Measurements from ENCODE around the gene IDE. TPM values are rescaled to one million over a fixed set of nuclear protein-coding genes. Genes with fewer than 3 reads are reported as not detected.

The IDE gene
- total and polyA plus RNA-seq, 9 of the 15 experiments (the other 6 are each of a cell fraction or from before 2014, with no cell fraction given) = 10.2 to 50.6 (median 33.2) TPM

GRCh38 chr10:92572362-92573090 is 1.4 kb downstream of the IDE start (continued):
- no peak for TF ChIP-seq REST (IDR thresholded peaks at IDR 0.05; ENCODE audit: borderline replicate concordance)
- no peak for TF ChIP-seq REST (CRISPR knock-in tag; IDR thresholded peaks at IDR 0.05; ENCODE audit: low read depth)
- 0 out of 2 replicates have a peak, but pooled peaks have one; percentile 30 for TF ChIP-seq ELF4 (CRISPR knock-in tag; IDR thresholded peaks at IDR 0.05)
- TF ChIP-seq SIN3A (IDR thresholded peaks at IDR 0.05; ENCODE audit: borderline replicate concordance in 2 of 2, control insufficient read depth in 1 of 2, low read depth in 2 of 2, low read length in 2 of 2) = no peak
- no peak for TF ChIP-seq RCOR1 (IDR thresholded peaks at IDR 0.05; ENCODE audit: borderline replicate concordance in 1 of 2, low read depth in 2 of 2, low read length in 2 of 2)
- no peak for TF ChIP-seq MCM5 (IDR thresholded peaks at IDR 0.05; ENCODE audit: low read depth)
- TF ChIP-seq DPF2 (IDR thresholded peaks at IDR 0.05) = peak; percentile 25; the same call in 1 of the 2 replicates
- TF ChIP-seq KLF6 (CRISPR knock-in tag; IDR thresholded peaks at IDR 0.05; ENCODE audit: borderline replicate concordance) = no peak
- TF ChIP-seq EGR1 (conservative IDR thresholded peaks at IDR 0.05) = peak; percentile 95
- no peak for TF ChIP-seq RBM39 (optimal IDR thresholded peaks at IDR 0.05; ENCODE audit: low read depth, low read length)

Data from K562 (cell line).